Gastrocnemius medialis (tissue), 4 donors: Measurements from ENCODE around the gene SELENOK. TPM values are rescaled to one million over a fixed set of nuclear protein-coding genes. Genes with fewer than 3 reads are reported as not detected.

Experiments
- ATAC-seq, 2 donors: fragments of 150-250 bp; one replicate each; pipeline ENCODE4 v1.9.1; 2016
- DNase-seq, 2 donors: peaks; one replicate each; pipeline ENCODE4 v3.0.0-alpha.2; 2019
- H3K27ac ChIP-seq, 4 donors: fragments of 200-600 bp; sonication (generic); 1 replicate in 1 of 4; 2 replicates in 3 of 4; pipeline ENCODE4 v1.5.1; 2016 to 2018; ENCODE audit warnings: mild to moderate bottlenecking in 2 of 4, moderate library complexity in 1 of 4
- H3K27me3 ChIP-seq, 3 donors: fragments of 200-600 bp; sonication (generic) in 2 of 3; 1 replicate in 1 of 3; 2 replicates in 2 of 3; pipeline versions ENCODE4 v1.5.1 to v1.6.0; 2016 to 2019; ENCODE audit warnings: mild to moderate bottlenecking in 1 of 3, moderate library complexity in 1 of 3
- H3K36me3 ChIP-seq, 2 donors: fragments of 200-600 bp; sonication (generic) in 1 of 2; one replicate each; pipeline ENCODE4 v1.5.1; 2017 to 2018
- H3K4me1 ChIP-seq, 2 donors: fragments of 200-600 bp; sonication (generic) in 1 of 2; one replicate each; pipeline ENCODE4 v1.5.1; 2016 to 2017; ENCODE audit warnings: mild to moderate bottlenecking in 2 of 2
- H3K4me3 ChIP-seq, 4 donors: fragments of 200-600 bp; sonication (generic) in 3 of 4; 1 replicate in 1 of 4; 2 replicates in 3 of 4; pipeline ENCODE4 v1.5.1; 2016 to 2019; ENCODE audit warnings: mild to moderate bottlenecking in 2 of 4
- H3K9me3 ChIP-seq, 3 donors: fragments of 200-600 bp; sonication (generic) in 2 of 3; 1 replicate in 1 of 3; 2 replicates in 2 of 3; pipeline ENCODE4 v1.5.1; 2016 to 2019
- POLR2A ChIP-seq, 2 donors: fragments of 450-650 bp; IDR thresholded peaks; one replicate each; pipeline ENCODE4 v1.6.1; 2017; ENCODE audit warnings: antibody characterized with exemption in 2 of 2, mild to moderate bottlenecking in 2 of 2, moderate library complexity in 2 of 2
- in situ Hi-C, 4 donors: fragments of 200-750 bp; cut with MboI; loops; one replicate each; pipeline versions ENCODE4 v1.15.0 to v1.8.0; 2017; ENCODE audit warnings: low sequenced_read_pairs in 4 of 4
- intact Hi-C: fragments of 100-400 bp; cut with DNase I; formaldehyde crosslinking; loops from one replicate; pipeline ENCODE4 v1.15.1; 2023; ENCODE audit warnings: low total_unique reads
- total RNA-seq, 4 donors: library from RNA; depleted of rRNA; stranded (reverse); fragments of >200 nt; gene quantifications; one replicate each; pipeline versions ENCODE4 v1.1.0 to v1.2.3, GENCODE V29; 2016
- TF ChIP-seq, protein P1 (sequence below), 5 experiments: fragments of 450-650 bp in 3 of 5; fragments of 200-600 bp in 2 of 5; sonication (generic) in 2 of 5; IDR thresholded peaks in 4 of 5; conservative IDR thresholded peaks in 1 of 5; 1 replicate in 4 of 5; 2 replicates in 1 of 5; pipeline ENCODE4 v1.5.1; 2016 to 2019; ENCODE audit warnings: antibody characterized with exemption in 5 of 5, mild to moderate bottlenecking in 3 of 5, moderate library complexity in 3 of 5

The SELENOK gene
- total RNA-seq: 10 to 100 TPM; 73.1 to 95.4 (median 80.8) TPM

DNA sequence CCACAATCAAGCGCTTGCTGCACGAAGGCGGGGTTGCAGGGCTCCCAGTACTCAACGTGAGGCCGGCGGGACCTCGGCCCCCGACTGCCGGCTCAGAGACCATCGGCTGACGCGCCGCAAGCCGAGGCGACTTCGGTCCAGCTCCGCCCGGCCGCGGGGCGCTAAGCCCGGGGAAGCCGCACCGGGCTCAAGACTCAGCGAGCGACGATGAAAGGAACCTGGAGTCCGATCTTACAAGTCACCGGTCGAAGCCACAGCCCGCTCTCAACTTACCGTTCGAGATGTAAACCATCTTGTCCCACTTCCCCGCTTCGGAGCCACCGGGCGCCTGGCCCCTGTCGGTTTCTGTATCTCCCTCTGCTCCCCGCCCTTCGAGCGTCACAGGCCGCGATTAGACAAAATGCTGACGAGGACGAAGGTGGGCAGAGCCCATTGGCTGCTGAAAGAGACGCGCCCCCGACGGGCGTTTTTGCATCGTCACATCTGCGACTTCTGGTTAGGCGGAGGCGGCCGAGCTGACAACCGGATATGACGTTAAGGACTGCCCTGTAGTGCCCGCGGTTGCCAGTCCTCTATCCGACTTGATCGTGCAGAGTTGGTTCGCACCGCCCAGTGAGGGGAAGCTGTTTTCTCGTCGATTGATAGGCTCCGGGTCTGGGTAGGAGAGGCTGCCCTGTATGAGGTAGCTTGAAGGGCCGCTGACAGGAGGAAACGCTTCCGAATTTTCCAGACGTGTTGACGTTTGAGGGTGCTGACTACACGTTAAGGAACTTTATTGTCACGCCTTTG lies at the start of gene SELENOK:
SELENOK (minus strand) TSS at position 363 of the 789 bp plus-strand sequence.
- intact Hi-C loops (loop anchor here (1.0 to 10.0 kb wide), 6 partner anchors 9 to 1717 kb away; partner anchors contain the start of genes ACTR8, CACNA2D3, CHDH and DCP1A), in situ Hi-C loops (loop anchor here in 1 of 4 donors (25.0 kb wide), 1 partner anchor 554 kb away; the partner anchor contains the start of gene DCP1A)
- peak; percentile 98 to 99 for DNase-seq
- Histone ChIP-seq H3K36me3 (peaks cover 0 to 18% of the 10 kb centered on the region in 2 donors), H3K4me1 (peaks cover 14 to 22% of the 10 kb centered on the region in 2 donors), H3K4me3 (peak within 1 kb of the TSS; percentile 66 to 98 (median 96)), H3K27me3 (no peaks in the 10 kb centered on the region), H3K9me3 (no peaks in the 10 kb centered on the region), H3K27ac (peak within 1 kb of the TSS; percentile 92 to 97 (median 95))
- ATAC-seq: peak; percentile 98 to 99
- TF ChIP-seq POLR2A (IDR thresholded peaks at IDR 0.05): peak; percentile 95 to 96
- TF ChIP-seq, protein P1, sequence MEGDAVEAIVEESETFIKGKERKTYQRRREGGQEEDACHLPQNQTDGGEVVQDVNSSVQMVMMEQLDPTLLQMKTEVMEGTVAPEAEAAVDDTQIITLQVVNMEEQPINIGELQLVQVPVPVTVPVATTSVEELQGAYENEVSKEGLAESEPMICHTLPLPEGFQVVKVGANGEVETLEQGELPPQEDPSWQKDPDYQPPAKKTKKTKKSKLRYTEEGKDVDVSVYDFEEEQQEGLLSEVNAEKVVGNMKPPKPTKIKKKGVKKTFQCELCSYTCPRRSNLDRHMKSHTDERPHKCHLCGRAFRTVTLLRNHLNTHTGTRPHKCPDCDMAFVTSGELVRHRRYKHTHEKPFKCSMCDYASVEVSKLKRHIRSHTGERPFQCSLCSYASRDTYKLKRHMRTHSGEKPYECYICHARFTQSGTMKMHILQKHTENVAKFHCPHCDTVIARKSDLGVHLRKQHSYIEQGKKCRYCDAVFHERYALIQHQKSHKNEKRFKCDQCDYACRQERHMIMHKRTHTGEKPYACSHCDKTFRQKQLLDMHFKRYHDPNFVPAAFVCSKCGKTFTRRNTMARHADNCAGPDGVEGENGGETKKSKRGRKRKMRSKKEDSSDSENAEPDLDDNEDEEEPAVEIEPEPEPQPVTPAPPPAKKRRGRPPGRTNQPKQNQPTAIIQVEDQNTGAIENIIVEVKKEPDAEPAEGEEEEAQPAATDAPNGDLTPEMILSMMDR (IDR thresholded peaks at IDR 0.05 in 4 of 5, conservative IDR thresholded peaks at IDR 0.05 in 1 of 5): no peak

DNA sequence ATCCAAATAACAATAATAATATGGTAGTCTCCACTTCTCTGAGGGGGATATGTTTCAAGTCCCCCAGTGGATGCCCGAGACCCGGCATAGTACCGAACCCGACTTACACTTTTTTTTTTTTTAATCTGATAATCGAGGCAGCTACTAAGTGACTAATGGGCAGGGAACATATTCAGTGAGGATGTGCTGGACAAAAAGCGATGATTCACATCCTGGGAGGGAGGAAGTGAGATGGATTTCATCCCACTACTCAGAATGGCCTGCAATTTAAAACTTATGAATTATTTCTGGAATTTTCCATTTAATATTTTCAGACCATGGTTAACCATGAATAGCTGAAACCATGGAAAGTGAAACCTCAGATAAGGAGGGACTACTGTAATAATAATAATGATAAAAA lies 49.5 kb upstream of the SELENOK start:
- intact Hi-C loops: no loop called here
- DNase-seq: no peak
- Histone ChIP-seq H3K4me1 (no peaks in the 10 kb centered on the region), H3K4me3 (no peak overlapping the region), H3K9me3 (no peaks in the 10 kb centered on the region), H3K27ac (no peak overlapping the region), H3K36me3 (no peaks in the 10 kb centered on the region), H3K27me3 (no peaks in the 10 kb centered on the region)
- no peak for ATAC-seq
- TF ChIP-seq, protein P1 (IDR thresholded peaks at IDR 0.05 in 4 of 5, conservative IDR thresholded peaks at IDR 0.05 in 1 of 5): no peak
- no peak for TF ChIP-seq POLR2A (IDR thresholded peaks at IDR 0.05)
- in situ Hi-C loops: no loop called here

- TF ChIP-seq POLR2A (IDR thresholded peaks at IDR 0.05): no peak
- TF ChIP-seq, protein P1 (IDR thresholded peaks at IDR 0.05 in 4 of 5, conservative IDR thresholded peaks at IDR 0.05 in 1 of 5): no peak
- H3K27ac ChIP-seq: no peak overlapping the region
- intact Hi-C loops: no loop called here
Measured at GRCh38 chr3:53940623-53941022, 49.0 kb upstream of the SELENOK start.

DNA sequence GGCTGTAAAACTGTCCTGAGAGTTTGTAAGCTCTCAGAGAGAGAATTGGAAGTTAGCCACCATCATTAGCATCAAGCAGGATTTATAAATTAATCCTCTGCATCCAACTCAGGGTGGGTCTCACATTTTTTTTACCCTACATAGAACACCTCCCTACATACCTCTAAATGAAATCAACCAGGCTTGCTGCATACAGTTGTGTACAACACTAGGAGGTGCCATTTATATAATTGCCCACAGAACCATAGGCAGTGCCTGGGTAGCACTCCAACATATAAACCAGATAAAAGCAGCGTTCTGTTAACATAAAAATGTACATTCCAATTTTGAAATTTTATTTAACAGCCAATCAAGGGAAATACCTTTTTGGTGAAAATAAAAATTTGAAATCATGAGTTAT lies 48.2 kb upstream of the SELENOK start:
- Histone ChIP-seq H3K9me3 (no peaks in the 10 kb centered on the region), H3K4me3 (no peak overlapping the region), H3K27ac (no peak overlapping the region), H3K27me3 (no peaks in the 10 kb centered on the region), H3K4me1 (no peaks in the 10 kb centered on the region), H3K36me3 (no peaks in the 10 kb centered on the region)
- intact Hi-C loops (no loop called here), in situ Hi-C loops (loop anchor here in 1 of 4 donors (10.0 kb wide), 1 partner anchor 425 kb away; no protein-coding TSS in a partner anchor)
- TF ChIP-seq, protein P1 (IDR thresholded peaks at IDR 0.05 in 4 of 5, conservative IDR thresholded peaks at IDR 0.05 in 1 of 5): no peak
- no peak for TF ChIP-seq POLR2A (IDR thresholded peaks at IDR 0.05)
- no peak for ATAC-seq
- no peak for DNase-seq

More at GRCh38 chr3:53940623-53941022, 49.0 kb upstream of the SELENOK start:
- H3K4me1 ChIP-seq: no peaks in the 10 kb centered on the region
- no peak for ATAC-seq
- in situ Hi-C loops: no loop called here
- DNase-seq: no peak
- no peaks in the 10 kb centered on the region for H3K36me3 ChIP-seq
- H3K9me3 ChIP-seq: no peaks in the 10 kb centered on the region
- H3K4me3 ChIP-seq: no peak overlapping the region
- no peaks in the 10 kb centered on the region for H3K27me3 ChIP-seq
